Liver (tissue), 3 donors: ENCODE measurements around the gene NHLRC2.

Experiments
- ATF3 ChIP-seq: IDR thresholded peaks from 2 replicates; pipeline ENCODE4 v1.6.1; 2016; ENCODE audit warnings: antibody characterized with exemption
- EGR1 ChIP-seq, 2 donors: IDR thresholded peaks; 2 replicates each; pipeline ENCODE4 v1.6.1; 2016 to 2018; ENCODE audit warnings: antibody characterized with exemption in 2 of 2, low read depth in 2 of 2
- NR2F2 ChIP-seq: IDR thresholded peaks from 2 replicates; pipeline ENCODE4 v1.6.1; 2016; ENCODE audit warnings: antibody characterized with exemption
- RAD21 ChIP-seq, 2 donors: IDR thresholded peaks; 2 replicates each; pipeline ENCODE4 v1.6.1; 2016; ENCODE audit warnings: antibody characterized with exemption in 2 of 2, mild to moderate bottlenecking in 2 of 2
- REST ChIP-seq: IDR thresholded peaks from 2 replicates; pipeline ENCODE4 v1.6.1; 2016; ENCODE audit warnings: antibody characterized with exemption, mild to moderate bottlenecking
- TAF1 ChIP-seq: conservative IDR thresholded peaks from 2 replicates; pipeline ENCODE4 v1.6.1; 2016; ENCODE audit warnings: antibody characterized with exemption, mild to moderate bottlenecking
- TF ChIP-seq, protein P1 (sequence below): fragments of 150-350 bp; IDR thresholded peaks from 2 replicates; pipeline ENCODE4 v1.5.1; 2017; ENCODE audit warnings: improper control_type of control experiment, low read depth, low read length; ENCODE audit not compliant: missing input control
- TF ChIP-seq, protein P2 (sequence below): IDR thresholded peaks from 2 replicates; pipeline ENCODE4 v1.6.1; 2016; ENCODE audit warnings: antibody characterized with exemption
- donor health status: healthy.
- donor health status: healthy.

DNA sequence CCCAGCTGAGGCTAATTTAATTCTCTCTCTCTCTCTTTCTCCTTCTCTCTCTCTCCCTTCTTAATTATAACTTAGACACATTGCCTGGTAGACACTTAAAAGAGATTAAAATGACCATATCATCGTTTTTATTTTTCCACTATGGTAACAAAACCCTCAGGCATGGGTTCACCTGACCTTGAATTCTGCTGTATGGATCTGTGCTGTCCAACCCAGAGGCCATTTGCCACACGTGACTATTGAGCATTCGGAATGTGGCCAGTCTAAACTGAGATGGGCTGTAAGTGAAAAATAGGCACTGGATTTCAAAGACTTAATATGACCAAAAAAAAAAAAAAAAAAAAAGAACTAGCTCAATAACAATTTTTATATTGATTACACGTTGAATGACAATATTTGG is 93.6 kb downstream of the NHLRC2 start:
- TF ChIP-seq RAD21 (IDR thresholded peaks at IDR 0.05) (no peak), EGR1 (IDR thresholded peaks at IDR 0.05; ENCODE audit: low read depth in 2 of 2) (no peak), TAF1 (no peak), ATF3 (no peak), REST (no peak), NR2F2 (no peak)
- TF ChIP-seq, protein P1, sequence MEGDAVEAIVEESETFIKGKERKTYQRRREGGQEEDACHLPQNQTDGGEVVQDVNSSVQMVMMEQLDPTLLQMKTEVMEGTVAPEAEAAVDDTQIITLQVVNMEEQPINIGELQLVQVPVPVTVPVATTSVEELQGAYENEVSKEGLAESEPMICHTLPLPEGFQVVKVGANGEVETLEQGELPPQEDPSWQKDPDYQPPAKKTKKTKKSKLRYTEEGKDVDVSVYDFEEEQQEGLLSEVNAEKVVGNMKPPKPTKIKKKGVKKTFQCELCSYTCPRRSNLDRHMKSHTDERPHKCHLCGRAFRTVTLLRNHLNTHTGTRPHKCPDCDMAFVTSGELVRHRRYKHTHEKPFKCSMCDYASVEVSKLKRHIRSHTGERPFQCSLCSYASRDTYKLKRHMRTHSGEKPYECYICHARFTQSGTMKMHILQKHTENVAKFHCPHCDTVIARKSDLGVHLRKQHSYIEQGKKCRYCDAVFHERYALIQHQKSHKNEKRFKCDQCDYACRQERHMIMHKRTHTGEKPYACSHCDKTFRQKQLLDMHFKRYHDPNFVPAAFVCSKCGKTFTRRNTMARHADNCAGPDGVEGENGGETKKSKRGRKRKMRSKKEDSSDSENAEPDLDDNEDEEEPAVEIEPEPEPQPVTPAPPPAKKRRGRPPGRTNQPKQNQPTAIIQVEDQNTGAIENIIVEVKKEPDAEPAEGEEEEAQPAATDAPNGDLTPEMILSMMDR: no peak
- TF ChIP-seq, protein P2, sequence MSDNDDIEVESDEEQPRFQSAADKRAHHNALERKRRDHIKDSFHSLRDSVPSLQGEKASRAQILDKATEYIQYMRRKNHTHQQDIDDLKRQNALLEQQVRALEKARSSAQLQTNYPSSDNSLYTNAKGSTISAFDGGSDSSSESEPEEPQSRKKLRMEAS: no peak
